Measurements from ENCODE around the gene LCP1. TPM values are rescaled to one million over a fixed set of nuclear protein-coding genes. Genes with fewer than 3 reads are reported as not detected.
A peak's percentile ranks its signal among the peaks of the same experiment; 100 is the strongest.
"Not testable (repeated sequence)": the region's sequence is repeated elsewhere in the genome, so short reads cannot be mapped to it uniquely, and the experiment has no call there.

The LCP1 gene
- total RNA-seq, 2 experiments from 2014 or later, result 266 to 276 TPM

DNA sequence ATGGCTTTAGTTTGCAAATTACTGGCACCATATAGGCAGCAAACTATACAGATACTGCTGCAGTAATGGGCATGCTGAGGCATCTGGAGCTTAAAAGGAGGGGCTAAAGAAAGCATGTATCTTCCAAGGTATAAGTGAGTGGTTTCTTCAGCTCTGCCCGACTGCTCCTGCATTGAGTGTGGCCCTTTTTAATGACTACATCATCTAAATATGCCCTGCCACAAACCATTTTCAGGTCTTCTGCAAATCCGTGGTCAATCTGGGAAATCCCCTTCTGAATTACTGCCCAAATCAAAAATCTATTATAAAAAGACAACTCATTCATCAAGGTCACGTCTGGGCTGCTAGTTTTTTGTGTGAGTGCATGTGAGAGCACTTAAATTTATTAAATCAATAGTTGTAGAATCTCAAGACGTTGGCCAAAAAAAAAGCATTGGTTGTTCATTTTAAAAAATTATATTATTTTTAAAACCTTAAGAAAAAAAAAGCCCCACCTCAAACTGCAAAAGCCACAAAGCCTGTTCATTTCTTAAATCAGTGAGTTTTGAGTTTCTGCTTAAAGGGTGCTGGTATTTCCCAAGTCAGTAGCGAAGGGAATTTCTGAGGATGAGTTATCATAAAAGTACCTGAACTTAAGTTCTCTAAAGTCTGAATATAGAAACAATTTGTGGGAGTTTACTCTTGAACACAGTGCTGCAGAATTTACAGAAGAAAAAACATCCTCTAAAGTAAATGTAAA is 16.3 kb downstream of the LCP1 start:
- intact Hi-C loops (cut with DNase I, micrococcal nuclease), result loop anchor here in 1 of 2 experiments (10.0 kb wide), 1 partner anchor 49 kb away; the partner anchor contains the start of gene LRRC63
- H3K27ac ChIP-seq (ENCODE audit: low read depth in 1 of 2, low read length in 2 of 2), result peak overlapping the region; percentile 63 to 73
- Mint-ChIP-seq H3K36me3 (ENCODE audit: low read depth) (peaks cover 72% of the 10 kb centered on the region), H3K4me3 (peak overlapping the region; percentile 69), H3K27me3 (no peaks in the 10 kb centered on the region), H3K4me1 (ENCODE audit: low read depth) (peaks cover 82% of the 10 kb centered on the region), H3K27ac (peak overlapping the region; percentile 98), H3K9me3 (no peaks in the 10 kb centered on the region)
- ATAC-seq (ENCODE audit: poor library complexity) (peak; percentile 21), DNase-seq (peak in 2 of 14 experiments; percentile 72 to 79)
- no peaks in the 10 kb centered on the region for H3K27me3 ChIP-seq (ENCODE audit: control insufficient read depth in 1 of 2, insufficient read depth in 2 of 2, low read length in 2 of 2)
- H3K4me1 ChIP-seq (ENCODE audit: insufficient read depth, low read length), result peaks cover 61% of the 10 kb centered on the region
- peaks cover 0 to 8% of the 10 kb centered on the region in 2 experiments for H3K9me3 ChIP-seq (ENCODE audit: control insufficient read depth in 1 of 2, insufficient read depth in 1 of 2, low read length in 2 of 2)
- TF ChIP-seq, protein P1, sequence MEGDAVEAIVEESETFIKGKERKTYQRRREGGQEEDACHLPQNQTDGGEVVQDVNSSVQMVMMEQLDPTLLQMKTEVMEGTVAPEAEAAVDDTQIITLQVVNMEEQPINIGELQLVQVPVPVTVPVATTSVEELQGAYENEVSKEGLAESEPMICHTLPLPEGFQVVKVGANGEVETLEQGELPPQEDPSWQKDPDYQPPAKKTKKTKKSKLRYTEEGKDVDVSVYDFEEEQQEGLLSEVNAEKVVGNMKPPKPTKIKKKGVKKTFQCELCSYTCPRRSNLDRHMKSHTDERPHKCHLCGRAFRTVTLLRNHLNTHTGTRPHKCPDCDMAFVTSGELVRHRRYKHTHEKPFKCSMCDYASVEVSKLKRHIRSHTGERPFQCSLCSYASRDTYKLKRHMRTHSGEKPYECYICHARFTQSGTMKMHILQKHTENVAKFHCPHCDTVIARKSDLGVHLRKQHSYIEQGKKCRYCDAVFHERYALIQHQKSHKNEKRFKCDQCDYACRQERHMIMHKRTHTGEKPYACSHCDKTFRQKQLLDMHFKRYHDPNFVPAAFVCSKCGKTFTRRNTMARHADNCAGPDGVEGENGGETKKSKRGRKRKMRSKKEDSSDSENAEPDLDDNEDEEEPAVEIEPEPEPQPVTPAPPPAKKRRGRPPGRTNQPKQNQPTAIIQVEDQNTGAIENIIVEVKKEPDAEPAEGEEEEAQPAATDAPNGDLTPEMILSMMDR (IDR thresholded peaks at IDR 0.05), result no peak
- ChIA-PET CTCF (interaction anchor here (1.5 kb wide), 1 partner anchor 156 kb away, joined by 4 read pairs; no protein-coding TSS in a partner anchor), POLR2A (interaction anchor here (1.0 to 11.1 kb wide), 3 partner anchors 10 to 45 kb away, joined by 3 to 217 read pairs (median 176); partner anchors contain the start of gene LCP1)
- peaks cover 28% of the 10 kb centered on the region for H3K36me3 ChIP-seq (ENCODE audit: insufficient read depth, low read length)
- H3K4me3 ChIP-seq (ENCODE audit: low read length), result no peak overlapping the region

DNA sequence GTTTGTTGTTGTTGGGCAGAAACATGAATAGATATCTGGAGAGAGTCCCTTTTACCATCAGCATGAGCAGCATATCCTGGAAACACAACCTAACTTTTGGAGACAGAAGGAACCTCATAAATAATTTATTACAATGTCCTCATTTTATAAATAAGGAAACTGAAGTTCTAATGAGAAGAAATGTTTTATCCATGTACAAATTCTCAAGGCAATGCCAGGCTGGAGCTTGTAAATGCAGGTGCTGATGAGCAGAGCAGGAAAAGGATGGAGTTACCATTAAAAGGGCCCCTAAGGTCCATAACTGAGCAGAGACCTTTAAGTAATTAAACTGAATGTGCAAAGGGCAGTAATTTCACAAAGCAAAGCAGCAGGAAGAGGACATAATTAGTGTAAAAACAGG is 17.3 kb downstream of the LCP1 start:
- H3K27ac ChIP-seq (ENCODE audit: low read depth in 1 of 2, low read length in 2 of 2), result peak overlapping the region; percentile 14 to 58
- Mint-ChIP-seq H3K4me1 (ENCODE audit: low read depth) (peaks cover 82% of the 10 kb centered on the region), H3K4me3 (peak overlapping the region; percentile 60), H3K27me3 (no peaks in the 10 kb centered on the region), H3K9me3 (no peaks in the 10 kb centered on the region), H3K36me3 (ENCODE audit: low read depth) (peaks cover 72% of the 10 kb centered on the region), H3K27ac (peak overlapping the region; percentile 98)
- TF ChIP-seq, protein P1 (IDR thresholded peaks at IDR 0.05), result no peak
- H3K36me3 ChIP-seq (ENCODE audit: insufficient read depth, low read length), result peaks cover 25% of the 10 kb centered on the region
- DNase-seq, result no peak
- no peak overlapping the region for H3K4me3 ChIP-seq (ENCODE audit: low read length)
- CTCF ChIA-PET, result no interaction called here
- POLR2A ChIA-PET, result interaction anchor here (1.3 to 11.1 kb wide), 3 partner anchors 11 to 131 kb away, joined by 3 to 217 read pairs (median 4); partner anchors contain the start of gene LCP1
- H3K27me3 ChIP-seq (ENCODE audit: control insufficient read depth in 1 of 2, insufficient read depth in 2 of 2, low read length in 2 of 2), result no peaks in the 10 kb centered on the region
- peaks cover 61% of the 10 kb centered on the region for H3K4me1 ChIP-seq (ENCODE audit: insufficient read depth, low read length)
- no peak for ATAC-seq (ENCODE audit: poor library complexity)
- H3K9me3 ChIP-seq (ENCODE audit: control insufficient read depth in 1 of 2, insufficient read depth in 1 of 2, low read length in 2 of 2), result peaks cover 0 to 8% of the 10 kb centered on the region in 2 experiments
- intact Hi-C loops (cut with DNase I, micrococcal nuclease), result loop anchor here in 1 of 2 experiments (5.0 to 10.0 kb wide), 2 partner anchors 50 to 123 kb away; partner anchors contain the start of gene LRRC63

DNA sequence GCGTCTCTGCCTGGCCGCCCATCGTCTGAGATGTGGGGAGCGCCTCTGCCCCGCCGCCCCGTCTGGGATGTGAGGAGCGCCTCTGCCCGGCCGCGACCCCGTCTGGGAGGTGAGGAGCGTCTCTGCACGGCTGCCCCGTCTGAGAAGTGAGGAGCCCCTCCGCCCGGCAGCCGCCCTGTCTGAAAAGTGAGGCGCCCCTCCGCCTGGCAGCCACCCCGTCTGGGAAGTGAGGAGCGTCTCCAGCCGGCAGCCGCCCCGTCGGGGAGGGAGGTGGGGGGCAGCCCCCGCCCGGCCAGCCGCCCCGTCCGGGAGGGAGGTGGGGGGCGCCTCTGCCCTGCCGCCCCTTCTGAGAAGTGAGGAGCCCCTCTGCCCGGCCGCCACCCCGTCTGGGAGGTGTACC is 19.2 kb downstream of the LCP1 start:
- Mint-ChIP-seq H3K4me1 (ENCODE audit: low read depth) (peaks cover 78% of the 10 kb centered on the region), H3K36me3 (ENCODE audit: low read depth) (peaks cover 73% of the 10 kb centered on the region), H3K27ac (peak overlapping the region; percentile 98)
- not testable (repeated sequence) for ATAC-seq (ENCODE audit: poor library complexity); H3K9me3 ChIP-seq (ENCODE audit: control insufficient read depth in 1 of 2, insufficient read depth in 1 of 2, low read length in 2 of 2); H3K27me3 ChIP-seq (ENCODE audit: control insufficient read depth in 1 of 2, insufficient read depth in 2 of 2, low read length in 2 of 2); H3K27ac ChIP-seq (ENCODE audit: low read depth in 1 of 2, low read length in 2 of 2); H3K4me3 ChIP-seq (ENCODE audit: low read length); H3K27me3 Mint-ChIP-seq; H3K4me3 Mint-ChIP-seq; H3K9me3 Mint-ChIP-seq; DNase-seq
- CTCF ChIA-PET, result interaction anchor here (4.2 kb wide), 1 partner anchor 13 kb away, joined by 38 read pairs; no protein-coding TSS in a partner anchor
- POLR2A ChIA-PET, result interaction anchor here (11.1 kb wide), 1 partner anchor 13 kb away, joined by 217 read pairs; the partner anchor contains the start of gene LCP1
- peaks cover 40% of the 10 kb centered on the region for H3K36me3 ChIP-seq (ENCODE audit: insufficient read depth, low read length)
- intact Hi-C loops (cut with DNase I, micrococcal nuclease), result loop anchor here in 1 of 2 experiments (5.0 to 10.0 kb wide), 2 partner anchors 52 to 125 kb away; partner anchors contain the start of gene LRRC63
- peaks cover 47% of the 10 kb centered on the region for H3K4me1 ChIP-seq (ENCODE audit: insufficient read depth, low read length)

Measured in CD4-positive, alpha-beta T cell (primary cell).